IMR-90 (cell line): ENCODE measurements around the gene LRRFIP1. TPM values are rescaled to one million over a fixed set of nuclear protein-coding genes. Genes with fewer than 3 reads are reported as not detected.

Experiments used
- ATAC-seq: fragments of 200-7000 bp; cut with Tn5 transposase; 2 replicates; pipeline ENCODE4 v1.9.1; 2020; ENCODE audit warnings: low read depth, mild to moderate bottlenecking, moderate library complexity
- BruUV-seq: library from RNA; stranded (reverse); fragments of 400-500 nt; replicated peaks from 2 replicates; lab custom pipeline; 2021; lab: Mats Ljungman, UMichigan
- CTCF ChIA-PET: fragments of 300-600 bp; formaldehyde crosslinking; extraction: SDS; loops from one replicate; lab custom pipeline; 2021; ENCODE audit warnings: antibody characterized with exemption; lab: Yijun Ruan, JAX
- POLR2A ChIA-PET: fragments of 300-600 bp; sonication (Branson Sonifier 250); formaldehyde crosslinking; loops from one replicate; lab custom pipeline; 2022; ENCODE audit warnings: antibody characterized with exemption; ENCODE audit not compliant: unreplicated experiment; lab: Charles Lee
- DNase-seq: peaks from one replicate; pipeline ENCODE4 v3.0.0; 2013
- H2AFZ ChIP-seq: replicated peaks from 2 replicates; pipeline ENCODE3; 2013; ENCODE audit warnings: low read length, mild to moderate bottlenecking; ENCODE audit not compliant: poor library complexity
- H2AK5ac ChIP-seq: 2 replicates; pipeline ENCODE4 v1.6.1; 2013; ENCODE audit warnings: low read depth, low read length, inconsistent platforms
- H2AK9ac ChIP-seq: replicated peaks from 2 replicates; pipeline ENCODE3; 2013; ENCODE audit warnings: mild to moderate bottlenecking, low read depth, low read length, moderate library complexity; ENCODE audit not compliant: poor library complexity
- H2BK120ac ChIP-seq: 2 replicates; pipeline ENCODE4 v1.6.1; 2013; ENCODE audit warnings: low read depth, low read length, inconsistent platforms
- H2BK15ac ChIP-seq: 3 replicates; pipeline ENCODE4 v1.6.1; 2013; ENCODE audit warnings: low read depth, low read length, inconsistent platforms
- H2BK20ac ChIP-seq: 2 replicates; pipeline ENCODE4 v1.6.1; 2013; ENCODE audit warnings: low read depth, mild to moderate bottlenecking, inconsistent platforms, low read length, moderate library complexity
- H2BK5ac ChIP-seq: 2 replicates; pipeline ENCODE4 v1.6.1; 2013; ENCODE audit warnings: mild to moderate bottlenecking, low read depth, low read length, inconsistent platforms; ENCODE audit not compliant: poor library complexity, severe bottlenecking
- H3K14ac ChIP-seq: replicated peaks from 2 replicates; pipeline ENCODE4 v1.6.1; 2013; ENCODE audit warnings: low read depth, low read length, inconsistent platforms
- H3K18ac ChIP-seq: 2 replicates; pipeline ENCODE4 v1.6.1; 2013; ENCODE audit warnings: low read depth, low read length, control low read depth
- H3K23ac ChIP-seq: 2 replicates; pipeline ENCODE4 v1.6.1; 2013; ENCODE audit warnings: low read depth, low read length, inconsistent platforms
- H3K27ac ChIP-seq: 2 replicates; pipeline ENCODE4 v1.5.1; 2013; ENCODE audit warnings: mild to moderate bottlenecking, control low read depth, low read length; ENCODE audit not compliant: insufficient read depth
- H3K27me3 ChIP-seq: 2 replicates; pipeline ENCODE4 v1.6.1; 2013; ENCODE audit warnings: low read length; ENCODE audit not compliant: control insufficient read depth, insufficient read depth
- H3K36me3 ChIP-seq: 2 replicates; pipeline ENCODE4 v1.6.1; 2013; ENCODE audit warnings: low read length, mixed read lengths; ENCODE audit not compliant: control insufficient read depth, insufficient read depth
- H3K4ac ChIP-seq: 2 replicates; pipeline ENCODE4 v1.6.1; 2013; ENCODE audit warnings: low read depth, low read length, inconsistent platforms
- H3K4me1 ChIP-seq: 2 replicates; pipeline ENCODE4 v1.6.1; 2013; ENCODE audit warnings: low read length, mixed read lengths; ENCODE audit not compliant: control insufficient read depth, insufficient read depth
- H3K4me2 ChIP-seq: 2 replicates; pipeline ENCODE4 v1.6.1; 2013; ENCODE audit warnings: low read depth, mild to moderate bottlenecking, control low read depth, low read length, moderate library complexity
- H3K4me3 ChIP-seq: 2 replicates; pipeline ENCODE4 v1.5.1; 2013; ENCODE audit warnings: low read depth, mild to moderate bottlenecking, control low read depth, low read length, moderate library complexity; ENCODE audit not compliant: insufficient read depth
- H3K56ac ChIP-seq: 2 replicates; pipeline ENCODE4 v1.6.1; 2013; ENCODE audit warnings: low read length, inconsistent platforms; ENCODE audit not compliant: insufficient read depth; ENCODE audit errors: extremely low read depth
- H3K79me1 ChIP-seq, 2 experiments: 2 replicates each; pipeline ENCODE4 v1.6.1; 2013; ENCODE audit warnings: low read length in 2 of 2, inconsistent platforms in 1 of 2, low read depth in 1 of 2
- H3K9ac ChIP-seq: 2 replicates; pipeline ENCODE4 v1.6.1; 2013; ENCODE audit warnings: low read depth, low read length, control low read depth
- H3K9me1 ChIP-seq: 2 replicates; pipeline ENCODE4 v1.6.1; 2013; ENCODE audit warnings: low read length, inconsistent platforms; ENCODE audit not compliant: insufficient read depth
- H3K9me3 ChIP-seq: 2 replicates; pipeline ENCODE4 v1.6.1; 2013; ENCODE audit warnings: low read length; ENCODE audit not compliant: control insufficient read depth, insufficient read depth
- H4K20me1 ChIP-seq: 2 replicates; pipeline ENCODE4 v1.6.1; 2013; ENCODE audit warnings: low read length, inconsistent platforms; ENCODE audit not compliant: insufficient read depth
- H4K5ac ChIP-seq: 2 replicates; pipeline ENCODE4 v1.6.1; 2013; ENCODE audit warnings: mild to moderate bottlenecking, low read depth, low read length, control low read depth
- H4K8ac ChIP-seq, 2 experiments: 2 replicates each; pipeline ENCODE4 v1.6.1; 2013; ENCODE audit warnings: low read depth in 2 of 2, low read length in 2 of 2, control low read depth in 1 of 2, inconsistent platforms in 1 of 2
- H4K91ac ChIP-seq: 2 replicates; pipeline ENCODE4 v1.6.1; 2013; ENCODE audit warnings: low read depth, low read length, inconsistent platforms; ENCODE audit not compliant: insufficient read depth
- BHLHE40 ChIP-seq: fragments of 150-350 bp; IDR thresholded peaks from 2 replicates; pipeline ENCODE4 v1.6.1; 2016; ENCODE audit warnings: mild to moderate bottlenecking, low read depth, low read length
- CEBPB ChIP-seq: IDR thresholded peaks from 2 replicates; pipeline ENCODE4 v1.6.1; 2012; ENCODE audit warnings: low read depth, low read length, improper control_type of control experiment
- CHD1 ChIP-seq: IDR thresholded peaks from 2 replicates; pipeline ENCODE4 v1.6.1; 2012; ENCODE audit warnings: low read depth, low read length, improper control_type of control experiment
- CTCF ChIP-seq: conservative IDR thresholded peaks from 2 replicates; pipeline ENCODE4 v1.5.1; 2012; ENCODE audit warnings: mild to moderate bottlenecking, low read depth, low read length, improper control_type of control experiment
- FOS ChIP-seq: fragments of 150-350 bp; IDR thresholded peaks from 2 replicates; pipeline ENCODE4 v1.6.1; 2016; ENCODE audit warnings: low read depth, low read length
- MAFK ChIP-seq: IDR thresholded peaks from 2 replicates; pipeline ENCODE4 v1.6.1; 2012; ENCODE audit warnings: low read depth, low read length, improper control_type of control experiment
- MAZ ChIP-seq: IDR thresholded peaks from 2 replicates; pipeline ENCODE4 v1.6.1; 2012; ENCODE audit warnings: low read depth, mild to moderate bottlenecking, low read length, improper control_type of control experiment, moderate library complexity, borderline replicate concordance
- MXI1 ChIP-seq: IDR thresholded peaks from 2 replicates; pipeline ENCODE4 v1.6.1; 2012; ENCODE audit warnings: low read depth, mild to moderate bottlenecking, low read length, moderate library complexity, borderline replicate concordance
- NFE2L2 ChIP-seq: fragments of 150-350 bp; IDR thresholded peaks from 2 replicates; pipeline ENCODE4 v1.6.1; 2016; ENCODE audit warnings: low read depth, mild to moderate bottlenecking, low read length
- POLR2A ChIP-seq: IDR thresholded peaks from 2 replicates; pipeline ENCODE4 v1.6.1; 2012; ENCODE audit warnings: mild to moderate bottlenecking, low read depth, low read length
- RAD21 ChIP-seq: IDR thresholded peaks from 2 replicates; pipeline ENCODE4 v1.6.1; 2012; ENCODE audit warnings: low read length, improper control_type of control experiment
- RCOR1 ChIP-seq: IDR thresholded peaks from 2 replicates; pipeline ENCODE4 v1.6.1; 2012; ENCODE audit warnings: mild to moderate bottlenecking, low read length, improper control_type of control experiment; ENCODE audit not compliant: insufficient replicate concordance
- RFX5 ChIP-seq: IDR thresholded peaks from 2 replicates; pipeline ENCODE4 v1.8.0; 2012; ENCODE audit warnings: low read depth, mild to moderate bottlenecking, low read length, moderate library complexity
- SMC3 ChIP-seq: fragments of 150-350 bp; IDR thresholded peaks from 2 replicates; pipeline ENCODE4 v1.6.1; 2016; ENCODE audit warnings: low read depth, mild to moderate bottlenecking, antibody characterized with exemption, low read length, moderate library complexity
- USF2 ChIP-seq: fragments of 150-350 bp; IDR thresholded peaks from 2 replicates; pipeline ENCODE4 v1.6.1; 2017; ENCODE audit warnings: mild to moderate bottlenecking, antibody characterized with exemption, low read length, low read depth
- WGBS, 2 experiments: methylation state at CpG; one replicate each; pipeline versions ENCODE4 v1.1.5 to v1.1.7; 2013; ENCODE audit warnings: missing lambda C conversion rate in 2 of 2; ENCODE audit not compliant: insufficient read length in 1 of 2; ENCODE audit errors: extremely low coverage in 2 of 2; 5-methylcytosine and 5-hydroxymethylcytosine counted together
- dilution Hi-C: fragments of 300-500 bp; cut with HindIII; formaldehyde crosslinking; loops from one replicate; pipeline ENCODE4 v1.14.3; 2018; ENCODE audit warnings: low sequenced_read_pairs; ENCODE audit not compliant: unreplicated experiment
- in situ Hi-C: fragments of 300-500 bp; cut with MboI; formaldehyde crosslinking; loops from 3 replicates; pipeline ENCODE4 v1.14.3; 2019; ENCODE audit warnings: low sequenced_read_pairs, inconsistent platforms, mixed read lengths
- intact Hi-C: fragments of 100-400 bp; cut with micrococcal nuclease; formaldehyde crosslinking; loops from 2 replicates; pipeline ENCODE4 v1.10.0; 2022
- polyA plus RNA-seq, 3 experiments: library from polyadenylated mRNA; depleted of rRNA; stranded (reverse); fragments of >200 nt; gene quantifications; 2 replicates each; pipeline ENCODE4 v1.2.3, GENCODE V29; 2012; ENCODE audit warnings: low replicate concordance in 1 of 3
- total RNA-seq: library from RNA; depleted of rRNA; stranded (reverse); fragments of >200 nt; gene quantifications from 2 replicates; pipeline ENCODE4 v1.2.3, GENCODE V29; 2012

LRRFIP1 gene
- total and polyA plus RNA-seq, 2 of the 4 experiments (the other 2 are of a cell fraction) = 52.2 to 54.4 TPM

- Histone ChIP-seq H4K5ac (no peak overlapping the region), H2BK15ac (no peak overlapping the region), H3K9ac (no peak overlapping the region), H3K14ac (no peak overlapping the region), H3K36me3 (no peaks in the 10 kb centered on the region), H4K91ac (no peak overlapping the region), H2BK20ac (no peak overlapping the region), H2AFZ (no peak overlapping the region), H2AK9ac (no peak overlapping the region), H3K23ac (no peak overlapping the region), H3K18ac (no peak overlapping the region), H3K4me3 (no peak overlapping the region), H3K27ac (no peak overlapping the region), H2BK120ac (no peak overlapping the region), H3K27me3 (peaks cover 4% of the 10 kb centered on the region; the same call in 1 of the 2 replicates), H2AK5ac (no peak overlapping the region), H3K79me1 (no peaks in the 10 kb centered on the region), H3K4me1 (no peaks in the 10 kb centered on the region), H3K56ac (no peak overlapping the region), H3K4me2 (no peak overlapping the region), H3K9me1 (no peaks in the 10 kb centered on the region), H4K20me1 (no peaks in the 10 kb centered on the region), H3K4ac (no peak overlapping the region), H4K8ac (no peak overlapping the region), H2BK5ac (no peak overlapping the region), H3K9me3 (no peaks in the 10 kb centered on the region)
- in situ Hi-C loops = loop anchor here (10.0 kb wide), 1 partner anchor 163 kb away; the partner anchor contains the start of gene COL6A3
- DNase-seq (no peak), ATAC-seq (no peak)
- ChIA-PET POLR2A (no interaction called here), CTCF (interaction anchor here (1.0 kb wide), 1 partner anchor 65 kb away, joined by 4 read pairs; no protein-coding TSS in a partner anchor)
- BruUV-seq = no TSS peak
- 91% methylated on average over 17 of the region's 26 CpGs; no CpG with 5 or more reads in 1 of the 2 experiments for WGBS, 2 experiments
- dilution Hi-C loops = no loop called here
- intact Hi-C loops = no loop called here
- TF ChIP-seq MXI1 = no peak
- no peak for TF ChIP-seq CTCF
- no peak for TF ChIP-seq CHD1
- no peak for TF ChIP-seq USF2
- TF ChIP-seq MAFK = no peak
- TF ChIP-seq RAD21 = no peak
- TF ChIP-seq BHLHE40 = no peak
- TF ChIP-seq RCOR1 = no peak
- TF ChIP-seq RFX5 = no peak
- no peak for TF ChIP-seq MAZ
- no peak for TF ChIP-seq POLR2A
- no peak for TF ChIP-seq CEBPB
- no peak for TF ChIP-seq NFE2L2
- no peak for TF ChIP-seq SMC3
- TF ChIP-seq FOS = no peak
These were observed 49.2 kb upstream of the LRRFIP1 start for GRCh38 chr2:237577956-237578870.
